T-cell (primary cell): ENCODE data around the gene NCS1. TPM values are rescaled to one million over a fixed set of nuclear protein-coding genes. Genes with fewer than 3 reads are reported as not detected.

Experiments
- ATAC-seq, 4 experiments: fragments of 200-7000 bp in 3 of 4; fragments of 150-1000 bp in 1 of 4; cut with Tn5 transposase; replicated peaks in 1 of 4; 1 replicate in 3 of 4; 2 replicates in 1 of 4; pipeline ENCODE4 v1.10.0; 2021; ENCODE audit warnings: moderate library complexity in 3 of 4, mild to moderate bottlenecking in 2 of 4, moderate number of reproducible peaks in 1 of 4
- CTCF ChIA-PET, 2 donors: fragments of 300-600 bp; sonication (Branson Sonifier 250); formaldehyde crosslinking; loops; one replicate each; lab custom pipeline; 2022; ENCODE audit warnings: antibody characterized with exemption in 2 of 2; lab: Charles Lee
- POLR2A ChIA-PET, 2 donors: fragments of 300-600 bp; sonication (Branson Sonifier 250); formaldehyde crosslinking; loops; one replicate each; lab custom pipeline; 2022; ENCODE audit warnings: antibody characterized with exemption in 2 of 2; lab: Charles Lee
- DNase-seq, 35 experiments: peaks; one replicate each; pipeline versions ENCODE4 v3.0.0 to v3.0.0-alpha.2; 2013 to 2023
- H3K27ac ChIP-seq: one replicate; pipeline ENCODE4 v1.5.1; 2013; ENCODE audit warnings: low read length
- H3K27me3 ChIP-seq, 2 experiments: replicated peaks in 1 of 2; 1 replicate in 1 of 2; 2 replicates in 1 of 2; pipeline versions ENCODE4 v1.6.1 to v1.7.0; 2013; ENCODE audit warnings: low read length in 1 of 2, mixed read lengths in 1 of 2; ENCODE audit not compliant: control insufficient read depth in 2 of 2, insufficient read depth in 2 of 2; ENCODE audit errors: extremely low read depth in 1 of 2
- H3K36me3 ChIP-seq, 2 donors: 1 replicate in 1 of 2; 2 replicates in 1 of 2; pipeline versions ENCODE4 v1.6.1 to v1.7.0; 2013; ENCODE audit warnings: low read length in 1 of 2; ENCODE audit not compliant: control insufficient read depth in 2 of 2, insufficient read depth in 1 of 2; ENCODE audit errors: extremely low read depth in 1 of 2
- H3K4me1 ChIP-seq, 2 experiments: 1 replicate in 1 of 2; 2 replicates in 1 of 2; pipeline versions ENCODE4 v1.6.1 to v1.7.0; 2013; ENCODE audit warnings: low read length in 2 of 2, mixed read lengths in 1 of 2; ENCODE audit not compliant: insufficient read depth in 2 of 2, control insufficient read depth in 1 of 2; ENCODE audit errors: extremely low read depth in 1 of 2
- H3K4me3 ChIP-seq, 2 donors: 1 replicate in 1 of 2; 2 replicates in 1 of 2; pipeline versions ENCODE4 v1.5.1 to v1.7.0; 2013; ENCODE audit warnings: mild to moderate bottlenecking in 2 of 2, low read length in 1 of 2, moderate library complexity in 1 of 2; ENCODE audit not compliant: control insufficient read depth in 1 of 2; ENCODE audit errors: extremely low read depth in 1 of 2
- H3K9me3 ChIP-seq: 2 replicates; pipeline ENCODE4 v1.7.0; 2013
- H3K27ac Mint-ChIP-seq, 2 donors: one replicate each; pipeline ENCODE4 v1.8.0; 2020 to 2021; ENCODE audit warnings: mild to moderate bottlenecking in 2 of 2, mixed read lengths in 2 of 2
- H3K27me3 Mint-ChIP-seq, 2 donors: one replicate each; pipeline ENCODE4 v1.8.0; 2021 to 2022; ENCODE audit warnings: mixed read lengths in 2 of 2
- H3K36me3 Mint-ChIP-seq: one replicate; pipeline ENCODE4 v1.8.0; 2021; ENCODE audit warnings: mixed read lengths
- H3K4me1 Mint-ChIP-seq, 3 donors: one replicate each; pipeline ENCODE4 v1.8.0; 2020 to 2022; ENCODE audit warnings: mixed read lengths in 3 of 3, mild to moderate bottlenecking in 1 of 3
- H3K4me3 Mint-ChIP-seq, 3 donors: one replicate each; pipeline ENCODE4 v1.8.0; 2020 to 2022; ENCODE audit warnings: mild to moderate bottlenecking in 3 of 3, mixed read lengths in 3 of 3, moderate library complexity in 3 of 3
- H3K9me3 Mint-ChIP-seq, 3 donors: one replicate each; pipeline ENCODE4 v1.8.0; 2020 to 2022; ENCODE audit warnings: mixed read lengths in 3 of 3
- WGBS: methylation state at CpG from one replicate; pipeline ENCODE4 v1.1.5; 2013; ENCODE audit warnings: missing lambda C conversion rate; ENCODE audit not compliant: insufficient coverage; 5-methylcytosine and 5-hydroxymethylcytosine counted together
- total RNA-seq, 35 experiments: library from RNA in 6 of 35; stranded (reverse) in 6 of 35; fragments of 120-200 nt in 1 of 35; gene quantifications; one replicate each; pipeline versions ENCODE4 v1.2.1 to v1.2.4 and lab custom pipeline; 2013 to 2026

Gene NCS1
- total RNA-seq, 5 donors from 2014 or later (not counting 1 experiment from before 2014, with no cell fraction given) = 0.20 to 0.82 (median 0.46) TPM; not detected in 1

DNA sequence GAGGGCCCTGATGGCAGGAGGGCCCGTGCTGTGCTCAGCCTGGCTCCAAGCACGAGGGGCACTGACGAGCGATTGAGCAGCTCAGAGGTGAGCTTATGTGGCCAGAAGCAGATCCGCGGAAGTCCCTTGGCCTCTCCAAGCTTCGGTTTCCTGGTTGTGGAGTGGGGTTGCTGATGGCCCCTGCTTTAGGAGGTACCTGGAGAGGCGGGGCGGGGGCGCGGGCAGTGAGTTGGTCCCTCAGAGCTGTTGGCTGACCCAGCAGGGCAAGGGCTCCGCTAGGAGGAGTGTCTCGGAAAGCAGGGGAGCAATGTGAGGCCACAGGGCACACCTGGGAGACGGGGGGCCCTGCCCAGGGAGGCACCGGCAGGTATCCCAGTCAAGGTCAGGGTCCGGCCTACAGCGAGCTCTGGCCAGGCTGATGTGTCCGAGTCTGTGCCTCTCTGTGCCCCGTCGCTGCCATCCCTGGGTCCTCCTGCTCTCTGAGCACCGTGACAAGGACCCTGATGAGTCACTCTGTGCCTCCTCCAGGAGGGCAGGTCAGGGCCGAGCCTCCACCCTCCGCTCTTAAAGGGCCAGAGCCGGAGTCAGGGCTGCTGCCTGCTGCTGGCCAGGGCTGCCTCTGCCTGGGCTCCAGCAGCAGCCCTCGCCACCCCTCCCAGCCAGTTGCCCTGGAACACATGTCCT is 14.8 kb downstream of the NCS1 start:
- no peaks in the 10 kb centered on the region for H3K36me3 ChIP-seq

DNA sequence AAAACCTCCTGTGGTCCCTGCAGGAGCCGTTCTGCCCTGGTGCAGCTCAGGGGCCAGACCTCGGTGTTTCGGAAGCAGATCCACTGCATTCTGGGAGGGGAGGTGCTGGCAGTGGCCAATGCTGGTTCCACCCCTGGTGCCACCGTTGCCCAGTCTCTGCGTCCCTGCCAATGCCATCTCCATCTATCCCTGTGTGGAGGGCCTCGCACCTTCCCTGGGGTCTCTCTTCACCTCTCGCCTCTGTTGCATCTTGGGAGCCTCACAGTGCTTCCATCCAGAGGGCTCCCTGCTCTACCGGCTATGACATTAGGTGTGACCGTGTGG is 15.3 kb downstream of the NCS1 start:
- DNase-seq (no peak), ATAC-seq (no peak)
- H3K27me3 ChIP-seq = peaks cover 0 to 25% of the 10 kb centered on the region in 2 experiments
- ChIA-PET CTCF (no interaction called here), POLR2A (no interaction called here)
- H3K4me3 ChIP-seq = no peak overlapping the region
- no peaks in the 10 kb centered on the region for H3K4me1 ChIP-seq
- no peaks in the 10 kb centered on the region for H3K36me3 ChIP-seq
- H3K9me3 ChIP-seq = no peaks in the 10 kb centered on the region
- H3K4me3 Mint-ChIP-seq = no peak overlapping the region
- H3K36me3 Mint-ChIP-seq = no peaks in the 10 kb centered on the region
- WGBS = 81% methylated on average over 9 of the region's 9 CpGs
- peaks cover 0 to 8% (median 0%) of the 10 kb centered on the region in 3 donors for H3K4me1 Mint-ChIP-seq
- no peaks in the 10 kb centered on the region for H3K27me3 Mint-ChIP-seq
- no peaks in the 10 kb centered on the region for H3K9me3 Mint-ChIP-seq
- no peak overlapping the region for H3K27ac ChIP-seq
- no peak overlapping the region for H3K27ac Mint-ChIP-seq

More for the DNA sequence above, 14.8 kb downstream of the NCS1 start:
- Histone ChIP-seq H3K4me1 (no peaks in the 10 kb centered on the region), H3K27ac (no peak overlapping the region), H3K4me3 (no peak overlapping the region), H3K27me3 (peaks cover 0 to 22% of the 10 kb centered on the region in 2 experiments), H3K9me3 (no peaks in the 10 kb centered on the region)
- peaks cover 0 to 8% (median 0%) of the 10 kb centered on the region in 3 donors for H3K4me1 Mint-ChIP-seq
- H3K36me3 Mint-ChIP-seq = no peaks in the 10 kb centered on the region
- 84% methylated on average over 23 of the region's 25 CpGs for WGBS
- no peak for DNase-seq
- no peak for ATAC-seq
- ChIA-PET POLR2A (no interaction called here), CTCF (no interaction called here)
- no peaks in the 10 kb centered on the region for H3K9me3 Mint-ChIP-seq
- H3K27me3 Mint-ChIP-seq = no peaks in the 10 kb centered on the region
- H3K4me3 Mint-ChIP-seq = no peak overlapping the region
- no peak overlapping the region for H3K27ac Mint-ChIP-seq

DNA sequence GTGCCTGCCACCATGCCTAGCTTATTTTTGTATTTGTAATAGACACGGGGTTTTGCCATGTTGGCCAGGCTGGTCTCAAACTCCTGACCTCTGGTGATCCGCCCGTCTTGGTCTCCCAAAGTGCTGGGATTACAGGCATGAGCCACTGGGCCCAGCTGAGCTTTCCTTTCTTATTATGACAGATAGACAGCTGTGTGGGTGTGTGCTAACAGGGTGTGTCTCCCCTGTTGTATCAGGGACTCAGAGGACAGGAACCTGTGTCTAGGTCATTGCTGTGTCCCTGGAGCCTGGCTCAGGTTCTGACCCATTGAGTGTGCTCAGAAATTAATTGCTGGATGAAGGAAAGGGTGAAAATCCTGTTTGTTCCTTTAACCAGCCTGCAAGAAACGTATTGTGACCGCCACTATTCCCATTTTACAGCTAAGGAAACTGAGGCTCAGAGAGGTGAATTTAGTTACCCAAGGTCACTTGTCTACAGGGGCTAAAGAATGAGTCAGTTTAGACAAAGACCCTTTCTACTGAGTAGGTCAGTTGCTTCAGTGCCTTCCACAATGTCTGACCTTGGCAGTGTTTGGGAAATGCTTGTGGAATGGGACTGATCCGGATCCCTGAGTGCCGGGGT is 16.8 kb downstream of the NCS1 start:
- Histone ChIP-seq H3K4me1 (peaks cover 0 to 3% of the 10 kb centered on the region in 2 experiments), H3K27ac (no peak overlapping the region), H3K36me3 (no peaks in the 10 kb centered on the region), H3K4me3 (no peak overlapping the region), H3K27me3 (peaks cover 0 to 27% of the 10 kb centered on the region in 2 experiments), H3K9me3 (no peaks in the 10 kb centered on the region)
- Mint-ChIP-seq H3K4me1 (peaks cover 0 to 1% (median under 1%) of the 10 kb centered on the region in 3 donors), H3K4me3 (no peak overlapping the region), H3K27ac (no peak overlapping the region), H3K36me3 (no peaks in the 10 kb centered on the region), H3K27me3 (no peaks in the 10 kb centered on the region), H3K9me3 (no peaks in the 10 kb centered on the region)
- ATAC-seq (no peak), DNase-seq (no peak)
- CTCF ChIA-PET = interaction anchor here in 1 of 2 donors (0.6 kb wide), 1 partner anchor 433 kb away, joined by 3 read pairs; no protein-coding TSS in a partner anchor
- 90% methylated on average over 2 of the region's 7 CpGs for WGBS
- POLR2A ChIA-PET = interaction anchor here in 1 of 2 donors (0.6 kb wide), 1 partner anchor 1022 kb away, joined by 6 read pairs; no protein-coding TSS in a partner anchor

DNA sequence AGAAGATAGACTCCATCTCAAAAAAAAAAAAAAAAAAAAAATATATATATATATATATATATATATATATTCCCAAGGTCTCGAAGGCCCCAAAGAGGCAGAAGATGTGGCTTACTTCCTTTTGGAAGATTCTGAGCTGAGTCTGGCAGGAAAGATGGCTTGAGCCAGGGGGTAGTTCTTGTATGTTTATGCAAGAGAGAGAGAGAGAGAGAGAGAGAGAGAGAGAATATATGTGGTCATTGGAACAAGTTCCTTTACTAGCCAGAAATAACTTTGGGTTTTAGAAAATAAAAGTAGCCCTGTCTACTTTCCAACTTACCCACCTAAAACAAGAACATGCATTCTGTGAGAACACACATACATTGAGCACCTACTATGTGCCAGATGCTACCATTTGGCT is 17.6 kb downstream of the NCS1 start:
- no peaks in the 10 kb centered on the region for H3K36me3 Mint-ChIP-seq
- peaks cover 0 to 32% of the 10 kb centered on the region in 2 experiments for H3K27me3 ChIP-seq
- ChIA-PET CTCF (interaction anchor here in 1 of 2 donors (0.6 kb wide), 1 partner anchor 434 kb away, joined by 3 read pairs; no protein-coding TSS in a partner anchor), POLR2A (interaction anchor here in 1 of 2 donors (0.6 kb wide), 1 partner anchor 1023 kb away, joined by 6 read pairs; no protein-coding TSS in a partner anchor)
- no peak for DNase-seq
- H3K27ac ChIP-seq = no peak overlapping the region
- H3K9me3 ChIP-seq = no peaks in the 10 kb centered on the region
- no peaks in the 10 kb centered on the region for H3K36me3 ChIP-seq
- H3K9me3 Mint-ChIP-seq = no peaks in the 10 kb centered on the region
- no peak for ATAC-seq
- no CpG with 5 or more reads among the region's 1 CpG for WGBS
- H3K4me1 ChIP-seq = peaks cover 0 to 7% of the 10 kb centered on the region in 2 experiments
- H3K27ac Mint-ChIP-seq = no peak overlapping the region
- H3K4me3 ChIP-seq = no peak overlapping the region
- peaks cover 0 to 2% (median 2%) of the 10 kb centered on the region in 3 donors for H3K4me1 Mint-ChIP-seq
- no peaks in the 10 kb centered on the region for H3K27me3 Mint-ChIP-seq
- H3K4me3 Mint-ChIP-seq = no peak overlapping the region

DNA sequence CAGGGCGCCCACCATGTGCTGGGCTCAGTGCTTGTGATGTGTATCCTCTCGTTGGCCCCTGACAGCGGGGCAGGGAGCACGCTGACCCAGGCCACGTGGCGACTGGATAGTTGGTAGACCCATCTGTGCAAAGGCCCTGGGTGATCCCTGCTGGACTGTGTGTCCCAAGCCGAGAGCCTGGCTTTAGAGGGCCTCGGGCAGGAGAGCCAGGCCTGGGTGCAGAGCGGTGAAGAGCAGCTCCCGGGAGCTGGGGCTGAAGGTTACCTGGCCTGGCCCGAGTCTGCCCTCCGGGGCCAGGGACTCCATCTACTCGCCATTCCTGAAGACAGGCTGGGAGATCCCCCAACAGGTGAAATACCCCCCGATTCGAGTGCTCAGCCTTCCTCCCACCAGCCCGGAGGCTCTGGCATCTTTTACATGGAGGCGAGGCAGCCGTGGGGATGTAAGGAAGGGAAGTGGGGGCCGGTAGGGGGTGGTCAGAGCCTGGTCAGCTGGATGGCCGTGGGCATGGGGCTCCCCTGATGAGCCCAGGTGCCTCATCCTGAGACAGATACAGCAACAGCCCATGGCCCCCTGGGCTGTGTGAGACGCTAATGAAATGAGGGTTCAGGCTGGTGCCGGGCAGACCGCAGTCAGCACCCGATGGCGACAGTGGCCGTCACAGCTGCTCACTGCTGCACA is 19.0 kb downstream of the NCS1 start:
- ChIA-PET POLR2A (no interaction called here), CTCF (no interaction called here)
- Histone ChIP-seq H3K9me3 (no peaks in the 10 kb centered on the region), H3K4me1 (peaks cover 0 to 7% of the 10 kb centered on the region in 2 experiments), H3K4me3 (no peak overlapping the region), H3K27ac (no peak overlapping the region), H3K27me3 (peaks cover 0 to 26% of the 10 kb centered on the region in 2 experiments), H3K36me3 (no peaks in the 10 kb centered on the region)
- Mint-ChIP-seq H3K4me1 (peaks cover 0 to 2% (median 2%) of the 10 kb centered on the region in 3 donors), H3K9me3 (no peaks in the 10 kb centered on the region), H3K4me3 (no peak overlapping the region), H3K36me3 (no peaks in the 10 kb centered on the region), H3K27ac (no peak overlapping the region), H3K27me3 (no peaks in the 10 kb centered on the region)
- DNase-seq (no peak), ATAC-seq (no peak)
- 86% methylated on average over 21 of the region's 26 CpGs for WGBS

DNA sequence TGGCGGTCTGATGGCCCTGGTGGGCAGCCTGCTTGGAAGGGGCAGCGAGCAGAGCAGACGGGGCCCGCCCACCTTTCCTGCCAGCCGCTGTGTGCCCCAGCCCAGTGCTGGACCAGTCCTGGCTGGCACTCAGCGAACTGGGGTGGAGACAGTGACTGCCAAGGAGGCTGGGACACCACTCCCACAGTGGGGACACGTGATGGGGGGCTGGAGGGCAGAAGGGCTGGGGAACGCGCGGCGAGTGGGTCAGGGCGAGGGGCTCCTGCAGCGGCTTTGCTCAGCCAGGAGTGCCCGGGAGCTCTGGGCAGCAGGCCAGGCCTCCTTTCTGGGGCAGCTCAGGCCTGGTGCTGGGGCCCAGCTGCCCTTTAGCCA is 19.5 kb downstream of the NCS1 start:
- no peak overlapping the region for H3K27ac ChIP-seq
- peaks cover 0 to 2% (median 2%) of the 10 kb centered on the region in 3 donors for H3K4me1 Mint-ChIP-seq
- H3K4me3 Mint-ChIP-seq = no peak overlapping the region
- H3K36me3 ChIP-seq = no peaks in the 10 kb centered on the region
- no peaks in the 10 kb centered on the region for H3K9me3 ChIP-seq
- peaks cover 0 to 7% of the 10 kb centered on the region in 2 experiments for H3K4me1 ChIP-seq
- DNase-seq = no peak
- H3K27ac Mint-ChIP-seq = no peak overlapping the region
- H3K27me3 ChIP-seq = peaks cover 0 to 26% of the 10 kb centered on the region in 2 experiments
- H3K27me3 Mint-ChIP-seq = no peaks in the 10 kb centered on the region
- H3K36me3 Mint-ChIP-seq = no peaks in the 10 kb centered on the region
- ATAC-seq = no peak
- H3K4me3 ChIP-seq = no peak overlapping the region
- ChIA-PET CTCF (no interaction called here), POLR2A (no interaction called here)
- no peaks in the 10 kb centered on the region for H3K9me3 Mint-ChIP-seq
- 83% methylated on average over 14 of the region's 14 CpGs for WGBS
